Hepatocyte (in vitro differentiated cells): ENCODE results near the gene C16orf87. TPM values are rescaled to one million over a fixed set of nuclear protein-coding genes. Genes with fewer than 3 reads are reported as not detected.

Experiments
- polyA plus RNA-seq: library from polyadenylated mRNA; unstranded; fragments of >200 nt; fragmentation: Nextera tagmentation; extraction: Ambion mirVana; gene quantifications from 2 replicates; pipeline ENCODE4 v1.2.1, GENCODE V29; 2016
- small RNA-seq: library from RNA; depleted of rRNA; stranded (forward); fragments of <200 nt; gene quantifications from one replicate; pipeline ENCODE3, GENCODE V24; 2014
- total RNA-seq: library from RNA; depleted of rRNA; stranded (reverse); fragments of >200 nt; gene quantifications from 2 replicates; pipeline ENCODE4 v1.2.3, GENCODE V29; 2014

The C16orf87 gene
- total and polyA plus RNA-seq, 2 experiments from 2014 or later: 24.9 to 25.1 TPM

Small RNA genes within 50 kb of the gene (small RNA-seq; reads per million reads assigned to genes)
- not detected for gene AC007225.2

Other genes starting within 250 kb of the C16orf87 start
- 2.7 and 3.2 TPM in 2 replicates for gene SHCBP1, start 209.8 kb downstream of the C16orf87 start, total RNA-seq
- gene SHCBP1, start 209.8 kb downstream of the C16orf87 start, polyA plus RNA-seq: 3.2 and 4.0 TPM in 2 replicates
- gene VPS35, start 142.0 kb downstream of the C16orf87 start, total RNA-seq: 221 and 224 TPM in 2 replicates
- gene VPS35, start 142.0 kb downstream of the C16orf87 start, polyA plus RNA-seq: 110 and 127 TPM in 2 replicates
- 13.8 and 15.4 TPM in 2 replicates for gene ORC6, start 141.5 kb downstream of the C16orf87 start, total RNA-seq
- 11.7 and 15.8 TPM in 2 replicates for gene ORC6, start 141.5 kb downstream of the C16orf87 start, polyA plus RNA-seq
- 2.0 and 6.5 TPM in 2 replicates for gene MYLK3, start 82.8 kb downstream of the C16orf87 start, total RNA-seq
- gene MYLK3, start 82.8 kb downstream of the C16orf87 start, polyA plus RNA-seq: 1.9 and 2.5 TPM in 2 replicates
- gene GPT2, start 53.2 kb upstream of the C16orf87 start, total RNA-seq: 37.4 and 41.0 TPM in 2 replicates
- gene GPT2, start 53.2 kb upstream of the C16orf87 start, polyA plus RNA-seq: 38.9 and 51.3 TPM in 2 replicates
- gene DNAJA2, start 142.5 kb upstream of the C16orf87 start, total RNA-seq: 59.4 and 72.8 TPM in 2 replicates
- 49.3 and 62.3 TPM in 2 replicates for gene DNAJA2, start 142.5 kb upstream of the C16orf87 start, polyA plus RNA-seq